ENCODE results near the gene SUN2.
A peak's percentile ranks its signal among the peaks of the same experiment; 100 is the strongest.

The SUN2 gene

GRCh38 chr22:38777087-38777671 is 21.4 kb upstream of the SUN2 start:
- no peak for DNase-seq

DNA sequence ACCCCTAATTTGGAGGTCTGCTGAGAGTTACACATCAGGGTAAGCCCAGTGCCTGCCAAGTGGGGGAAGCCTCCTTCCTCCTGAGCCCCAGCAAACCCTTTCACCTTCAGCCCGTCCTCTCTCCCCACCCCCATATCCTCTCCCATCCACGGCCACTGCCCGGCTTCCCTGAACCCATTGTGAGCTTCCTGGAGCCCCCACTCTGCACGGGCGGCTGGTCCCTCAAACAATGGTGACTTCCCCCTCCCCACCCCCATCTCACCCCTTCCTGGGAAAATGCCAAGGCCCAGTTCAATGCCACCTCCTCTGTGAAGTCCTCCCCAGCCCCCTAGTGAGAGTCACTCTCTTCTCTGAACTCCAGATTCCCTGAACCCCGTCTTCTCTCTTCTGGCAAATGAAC is 20.3 kb upstream of the SUN2 start:
- no peak for DNase-seq

DNA sequence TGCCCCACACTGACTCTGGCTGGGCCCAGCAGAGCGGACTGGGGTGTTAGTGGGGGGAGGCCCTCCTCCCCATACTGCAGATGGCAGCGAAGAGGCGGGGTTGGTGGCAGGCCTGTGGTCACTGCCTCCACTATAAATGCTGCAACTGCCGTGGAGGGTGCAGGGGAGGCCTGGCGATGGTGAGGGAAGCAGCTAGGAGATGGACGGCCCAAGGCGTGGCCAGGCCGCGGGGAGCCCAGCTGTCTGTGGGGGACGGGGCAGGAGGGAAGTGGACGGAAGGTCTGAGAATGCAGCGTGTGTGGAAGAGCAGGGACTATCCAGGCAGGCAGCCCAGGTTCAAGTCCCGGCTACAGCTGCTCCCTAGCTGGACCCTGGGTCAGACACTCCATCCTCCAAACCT is 19.9 kb upstream of the SUN2 start:
- no peak for DNase-seq

DNA sequence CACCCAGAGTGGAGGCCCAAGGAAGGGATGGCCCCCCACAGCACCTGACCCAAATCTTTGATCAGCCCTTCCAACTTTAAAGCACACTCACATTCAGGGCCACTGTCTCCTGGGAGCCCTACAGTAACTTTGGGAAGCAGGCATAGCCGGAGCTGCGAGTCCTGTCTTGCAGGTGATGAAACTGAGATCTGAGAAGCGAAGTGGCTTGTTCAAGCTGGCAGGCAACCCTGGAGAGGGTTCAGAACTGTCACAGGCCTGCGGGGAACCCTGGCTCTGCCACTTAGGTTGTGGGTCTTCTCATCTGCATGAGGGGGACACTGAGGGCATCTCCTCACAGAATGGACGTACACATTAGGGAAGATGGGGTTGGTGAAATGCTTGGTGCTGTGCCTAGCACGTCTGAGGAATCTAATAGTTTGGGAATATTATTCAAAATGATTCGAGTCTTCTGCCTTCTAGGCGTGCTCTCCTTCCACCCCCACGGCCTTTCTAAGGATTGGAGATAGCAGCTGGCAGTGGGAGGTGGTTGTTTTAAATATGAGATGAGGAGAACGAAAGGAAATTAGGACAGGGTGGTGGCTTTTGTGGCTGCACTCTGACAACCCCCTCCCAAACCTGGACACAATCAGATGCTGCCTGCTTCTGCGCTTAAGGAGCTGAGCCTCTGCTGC is 18.8 kb upstream of the SUN2 start:
- DNase-seq: no peak

DNA sequence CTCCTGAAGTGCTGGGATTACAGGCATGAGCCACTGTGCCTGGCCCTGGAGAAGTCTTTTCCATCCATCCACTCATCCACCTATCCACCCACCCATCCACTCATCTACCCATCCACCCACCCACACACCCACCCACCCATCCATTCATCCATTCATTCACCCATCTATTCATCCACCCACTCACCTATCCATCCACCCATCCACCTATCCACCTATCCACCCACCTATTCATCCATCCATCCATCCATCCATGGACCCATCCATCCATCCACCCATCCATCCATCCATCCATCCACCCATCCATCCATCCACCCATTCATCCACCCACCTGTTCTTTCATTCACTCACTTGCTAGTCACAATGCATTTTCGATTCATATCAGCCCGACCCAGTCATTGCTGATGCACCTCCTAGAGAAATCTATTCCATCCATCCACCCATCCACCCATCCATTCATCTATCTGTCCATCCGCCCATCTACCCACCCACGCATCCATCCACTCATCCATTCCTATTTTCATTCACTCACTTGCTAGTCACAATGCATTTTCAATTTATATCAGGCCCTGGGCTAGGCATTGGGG is 17.7 kb upstream of the SUN2 start:
- no peak for DNase-seq

DNA sequence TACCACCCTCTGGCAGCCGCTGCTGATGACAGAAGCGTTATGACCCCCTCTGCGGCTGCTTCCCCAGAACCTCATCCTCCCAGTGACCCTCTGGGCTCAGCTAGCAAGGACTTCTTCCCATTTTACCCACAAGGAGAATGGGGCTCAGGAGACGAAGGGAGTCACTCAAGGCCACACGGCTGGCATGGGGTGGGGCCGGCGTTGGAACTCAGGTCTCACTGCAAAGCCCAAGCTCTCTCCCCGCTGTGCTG is 16.8 kb upstream of the SUN2 start:
- DNase-seq: no peak

DNA sequence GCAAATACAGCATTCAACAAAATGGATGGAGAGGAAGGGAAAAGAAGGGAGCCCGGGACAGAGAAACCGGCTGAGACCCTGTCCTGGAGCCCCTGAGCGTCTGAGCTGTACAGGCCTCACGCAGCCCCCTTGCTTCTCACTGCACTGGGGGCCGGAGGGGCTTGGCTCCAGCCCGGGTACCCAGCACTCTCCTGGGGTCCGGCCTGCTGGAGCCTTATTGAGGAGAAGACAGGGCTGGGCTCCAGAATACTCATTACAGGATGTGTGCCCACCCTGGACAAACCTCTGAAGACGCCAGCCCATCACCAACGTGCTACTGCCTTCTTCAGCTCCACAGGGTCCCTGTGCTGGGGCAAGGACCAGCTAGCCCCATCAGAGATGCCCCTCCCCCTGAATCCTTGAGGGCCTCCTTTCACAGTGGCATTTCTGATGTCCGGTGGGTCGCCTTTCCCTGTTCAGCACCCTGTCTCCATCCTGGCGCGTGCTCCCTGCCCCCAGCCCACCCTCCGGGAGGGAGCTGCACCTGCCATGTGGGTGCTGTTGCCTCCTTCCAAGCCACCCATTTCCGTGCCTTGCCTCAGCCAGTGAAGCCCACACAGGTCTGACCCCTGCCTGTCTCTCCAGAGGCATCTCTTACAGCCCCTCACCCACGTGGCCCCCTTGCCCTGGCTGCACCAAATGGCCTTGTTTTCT is 14.6 kb upstream of the SUN2 start:
- no peak for DNase-seq

- no peak for DNase-seq
These were observed 12.2 kb upstream of the SUN2 start for GRCh38 chr22:38768036-38768435.

DNA sequence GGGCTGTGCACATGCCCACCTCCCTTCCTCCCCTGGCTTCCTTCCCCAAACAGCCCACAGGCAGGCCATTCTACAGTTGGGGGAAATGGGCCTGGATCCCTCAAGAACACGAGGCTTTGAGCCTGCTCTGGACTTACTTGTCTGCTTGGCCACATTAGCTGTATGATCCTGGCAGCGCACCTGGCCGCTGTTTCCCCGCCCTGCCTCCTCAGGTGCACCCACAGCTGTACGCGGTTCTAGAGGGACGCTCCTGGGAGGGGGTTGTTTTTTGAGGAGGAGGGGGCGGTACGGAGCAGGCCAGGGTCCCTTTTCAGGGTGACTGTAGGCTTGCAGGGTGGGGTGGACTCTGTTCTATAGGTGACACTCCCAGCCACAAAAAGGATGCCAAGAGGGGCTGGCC is 11.5 kb upstream of the SUN2 start:
- DNase-seq: no peak

DNA sequence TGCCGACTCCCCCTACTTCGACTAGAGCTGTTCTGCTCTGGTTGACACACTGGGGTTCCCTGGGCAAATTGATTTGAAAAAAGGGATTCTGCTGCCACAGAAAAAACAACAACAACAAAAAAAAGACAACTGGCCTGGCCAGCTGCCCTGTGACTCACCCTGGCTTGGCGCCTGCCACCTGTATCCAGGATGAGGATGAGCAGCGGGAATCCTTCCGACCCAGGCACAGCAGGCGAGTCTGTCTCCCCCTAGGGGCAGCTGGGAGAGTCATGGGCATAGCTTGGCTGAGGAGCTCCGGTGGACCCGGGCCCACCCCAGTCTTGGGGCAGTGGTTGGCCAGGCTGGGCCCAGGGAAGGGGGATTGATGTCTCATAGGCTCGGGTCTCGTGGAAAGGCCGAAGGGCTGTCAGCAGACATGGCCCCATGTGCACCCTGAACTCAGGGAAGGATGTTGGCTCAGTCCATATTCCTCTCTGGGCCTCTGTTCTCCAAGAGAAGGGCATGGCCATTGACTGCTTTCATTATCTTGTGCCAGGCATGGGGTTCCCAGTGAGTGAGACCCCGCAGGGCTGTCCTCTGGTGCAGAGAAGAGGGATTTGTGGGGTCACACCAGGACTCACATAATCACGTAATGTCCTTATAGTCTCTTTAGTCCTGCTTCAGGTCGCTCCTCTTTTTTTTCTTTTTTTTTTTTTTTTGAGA is 10.4 kb upstream of the SUN2 start:
- peak; percentile 41 for DNase-seq

GRCh38 chr22:38762551-38762983 is 6.8 kb upstream of the SUN2 start:
- DNase-seq: no peak

- no peak for DNase-seq
These were observed 5.7 kb upstream of the SUN2 start for GRCh38 chr22:38761202-38762162.

GRCh38 chr22:38760477-38761201 is 4.8 kb upstream of the SUN2 start:
- DNase-seq: no peak

GRCh38 chr22:38759005-38759404 is 3.2 kb upstream of the SUN2 start:
- DNase-seq: no peak

- DNase-seq: peak; percentile 84
These were observed 2.6 kb upstream of the SUN2 start for GRCh38 chr22:38758276-38758945.

DNA sequence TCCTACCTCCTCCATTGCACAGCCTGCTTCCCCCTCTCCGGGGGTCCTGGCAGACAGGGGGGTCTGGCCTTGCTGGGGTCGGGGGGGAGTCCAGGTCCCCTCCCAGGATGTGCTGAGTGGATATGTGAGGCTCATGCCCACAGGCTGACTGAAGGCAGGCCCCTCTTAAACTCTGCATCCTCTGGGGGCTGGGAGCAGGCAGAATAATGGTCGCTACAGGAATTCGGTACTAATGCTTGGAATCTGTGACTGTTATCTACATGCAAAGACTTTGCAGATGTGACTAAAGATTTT is 1.6 kb upstream of the SUN2 start:
- no peak for DNase-seq

DNA sequence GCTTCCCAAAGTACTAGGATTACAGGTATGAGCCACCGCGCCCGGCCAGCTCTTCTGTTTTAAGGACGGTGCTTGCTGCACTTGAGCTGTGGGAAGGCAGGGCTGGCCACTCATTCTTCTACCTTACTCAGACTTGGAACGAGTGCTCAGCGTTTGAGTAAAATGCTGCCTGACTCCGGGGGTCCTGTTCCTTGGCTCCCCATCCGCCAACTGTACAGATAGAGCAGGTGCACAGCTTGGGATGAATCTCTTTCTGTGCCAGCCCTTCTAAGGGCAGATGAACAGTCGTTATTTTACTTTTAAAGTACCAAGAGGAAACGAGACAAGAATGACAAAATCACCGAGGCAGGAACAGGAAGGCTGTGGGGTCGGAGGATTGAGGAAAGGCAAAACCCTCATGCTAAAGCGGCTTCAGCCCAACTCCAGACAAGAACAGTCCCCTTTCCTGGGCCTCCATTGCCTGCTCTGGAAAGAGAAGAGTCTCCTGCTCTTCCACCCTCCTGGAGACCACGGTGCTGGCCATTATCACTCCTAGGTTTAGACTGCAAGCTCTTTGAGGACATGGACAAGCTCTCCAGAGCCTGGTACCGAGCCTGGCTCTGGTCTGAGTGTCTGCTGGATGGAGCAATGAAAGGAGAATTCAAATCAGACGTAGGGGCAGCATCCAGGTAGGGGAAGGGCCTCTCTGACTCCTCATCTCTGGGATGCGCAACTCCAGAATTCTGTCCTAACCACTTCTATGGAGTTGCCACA is 1.1 kb upstream of the SUN2 start:
- DNase-seq: peak; percentile 55

DNA sequence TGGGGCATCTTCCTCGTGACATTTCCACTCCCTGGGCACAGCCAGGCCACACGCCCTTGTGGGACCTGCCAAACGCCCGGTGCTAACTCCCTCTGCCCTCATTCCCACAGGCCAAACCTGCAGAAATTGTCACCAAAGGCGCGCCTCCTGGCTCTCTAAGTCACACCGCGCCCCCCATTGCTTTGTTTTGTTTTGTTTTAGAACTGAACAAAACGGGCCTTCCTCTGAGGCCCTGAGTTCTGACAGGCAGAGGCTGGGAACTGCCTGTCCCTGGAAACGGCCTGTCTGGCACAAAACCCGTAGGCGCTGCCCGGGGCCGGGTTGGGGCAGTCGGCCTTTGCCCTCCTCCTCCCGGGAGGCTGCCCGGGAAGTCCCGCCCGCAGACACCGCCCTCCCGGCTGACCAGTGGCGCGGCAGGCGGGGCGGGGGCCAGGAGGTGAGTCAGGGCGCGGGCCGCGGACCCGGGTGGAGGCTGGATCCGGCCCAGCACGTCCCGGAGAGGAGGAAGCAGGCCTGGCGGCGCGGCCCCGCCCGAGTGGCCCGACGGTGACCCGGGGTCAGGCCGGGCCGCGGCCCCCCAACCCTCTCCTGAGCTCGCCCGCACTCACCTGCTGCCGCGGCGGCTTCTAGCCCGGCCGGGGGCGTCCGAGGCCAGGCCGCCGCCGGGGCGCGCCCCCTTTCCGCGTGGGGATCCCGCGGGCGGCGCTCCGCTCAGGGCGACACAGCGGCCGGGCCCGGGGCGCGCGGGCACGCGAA is 465 bp downstream of the SUN2 start:
- DNase-seq: peak; percentile 61

GRCh38 chr22:38754751-38755154 is 1.0 kb downstream of the SUN2 start:
- peak; percentile 53 for DNase-seq
